Measurements from ENCODE around the gene UXS1.

GRCh38 chr2:106096299-106097037, 97.6 kb downstream of the UXS1 start:
- TF ChIP-seq POLR2AphosphoS5 (IDR thresholded peaks at IDR 0.05) = no peak
- no peak for TF ChIP-seq CTCF (IDR thresholded peaks at IDR 0.05)
- TF ChIP-seq POLR2A (IDR thresholded peaks at IDR 0.05) = no peak
- TF ChIP-seq EP300 (IDR thresholded peaks at IDR 0.05) = no peak

Measured in sigmoid colon (tissue), 4 donors.